ENCODE results near the gene ZDHHC3. TPM values are rescaled to one million over a fixed set of nuclear protein-coding genes. Genes with fewer than 3 reads are reported as not detected.
A peak's percentile ranks its signal among the peaks of the same experiment; 100 is the strongest.

The ZDHHC3 gene
- total RNA-seq, 1 donor from 2014 or later = 53.7 TPM

DNA sequence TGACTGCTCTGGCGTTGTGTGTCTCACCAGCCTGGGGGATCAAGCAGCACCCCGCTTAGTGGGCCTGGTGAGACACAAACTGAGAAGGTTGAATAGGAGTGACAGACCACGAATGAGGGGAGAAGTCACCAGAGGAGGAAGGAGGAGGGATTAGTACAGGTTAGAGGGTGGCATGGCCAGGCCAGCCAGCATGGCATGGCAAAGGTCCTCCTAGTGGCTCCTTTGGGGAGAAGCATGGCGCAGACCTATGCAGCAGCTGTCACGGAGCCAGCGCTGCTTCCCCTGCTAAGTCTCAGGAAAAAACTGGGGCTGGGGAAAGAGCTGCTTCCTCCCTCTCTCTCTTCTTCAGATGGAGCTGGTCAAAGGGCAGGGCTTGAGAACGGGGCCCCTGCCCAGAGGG lies 48.6 kb downstream of the ZDHHC3 start:
- DNase-seq (ENCODE audit: low spot score) = no peak

DNA sequence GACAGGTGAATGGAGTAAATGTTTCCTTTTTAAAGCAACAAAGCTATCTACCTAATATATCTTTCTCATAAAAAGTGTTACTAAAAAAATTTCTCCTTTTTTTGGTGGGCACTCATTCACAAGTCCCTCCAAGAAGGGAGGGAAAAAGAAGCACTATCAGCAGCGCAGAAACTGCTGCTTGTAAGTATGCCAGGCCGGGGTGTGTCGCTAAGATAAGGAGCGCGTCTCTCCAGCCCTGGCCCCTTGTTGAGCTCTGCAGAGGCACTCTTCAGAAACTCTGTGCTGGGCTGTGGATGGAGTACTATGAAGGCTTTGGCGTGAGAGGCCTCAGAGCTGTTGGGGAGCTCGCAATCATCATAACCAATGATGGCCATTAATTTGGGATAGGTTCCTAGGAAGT lies 49.1 kb downstream of the ZDHHC3 start:
- peak; percentile 72 for DNase-seq (ENCODE audit: low spot score)

DNA sequence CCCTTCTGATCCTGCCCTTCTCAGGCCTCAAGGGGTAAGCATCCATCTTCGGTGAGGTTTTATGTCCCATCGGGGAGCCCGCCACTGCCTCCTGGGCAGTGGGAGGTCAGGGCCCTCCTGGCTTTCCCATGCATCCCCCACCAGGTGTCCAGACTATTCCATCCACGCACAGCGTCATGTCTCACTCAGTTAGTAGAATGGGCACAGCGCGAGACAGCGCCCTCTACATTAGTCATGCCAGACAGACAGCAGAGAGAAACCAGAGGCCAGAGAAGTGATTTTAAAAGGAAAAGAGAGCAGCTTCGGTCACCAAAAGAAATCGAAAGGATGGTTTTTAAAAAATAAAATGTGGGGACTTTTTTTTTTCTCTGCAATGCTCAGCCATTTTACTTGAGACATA lies 49.8 kb downstream of the ZDHHC3 start:
- no peak for DNase-seq (ENCODE audit: low spot score)

DNA sequence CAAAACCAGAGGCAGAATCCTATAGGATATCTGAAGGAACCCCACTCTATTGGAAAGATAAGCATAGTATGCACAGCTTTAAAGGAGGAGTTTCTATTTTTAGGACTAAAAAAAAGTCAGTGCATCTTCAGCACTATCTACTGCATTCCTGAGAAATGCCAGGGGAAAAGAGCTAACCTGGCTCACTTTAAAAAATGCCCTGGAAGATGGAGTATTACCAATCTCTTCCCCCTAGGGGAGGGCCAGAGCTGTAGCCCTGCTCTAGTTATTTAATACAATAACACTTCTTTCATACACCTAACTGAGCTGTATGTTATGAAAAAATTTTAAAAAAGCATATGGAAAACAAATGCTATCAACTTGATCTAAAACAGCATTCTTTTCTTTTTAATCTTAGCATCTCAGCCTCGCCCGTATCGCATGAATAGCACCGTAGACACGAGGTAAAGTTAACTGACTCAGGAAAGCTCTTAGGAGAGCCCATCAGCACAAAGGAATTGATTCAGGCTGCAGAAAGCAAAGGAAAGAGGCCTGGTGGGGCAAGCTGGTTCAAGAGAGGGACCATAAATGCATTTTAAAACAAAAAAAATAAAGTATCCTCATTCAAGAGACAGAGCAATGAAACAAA lies 51.4 kb downstream of the ZDHHC3 start:
- DNase-seq (ENCODE audit: low spot score) = no peak

DNA sequence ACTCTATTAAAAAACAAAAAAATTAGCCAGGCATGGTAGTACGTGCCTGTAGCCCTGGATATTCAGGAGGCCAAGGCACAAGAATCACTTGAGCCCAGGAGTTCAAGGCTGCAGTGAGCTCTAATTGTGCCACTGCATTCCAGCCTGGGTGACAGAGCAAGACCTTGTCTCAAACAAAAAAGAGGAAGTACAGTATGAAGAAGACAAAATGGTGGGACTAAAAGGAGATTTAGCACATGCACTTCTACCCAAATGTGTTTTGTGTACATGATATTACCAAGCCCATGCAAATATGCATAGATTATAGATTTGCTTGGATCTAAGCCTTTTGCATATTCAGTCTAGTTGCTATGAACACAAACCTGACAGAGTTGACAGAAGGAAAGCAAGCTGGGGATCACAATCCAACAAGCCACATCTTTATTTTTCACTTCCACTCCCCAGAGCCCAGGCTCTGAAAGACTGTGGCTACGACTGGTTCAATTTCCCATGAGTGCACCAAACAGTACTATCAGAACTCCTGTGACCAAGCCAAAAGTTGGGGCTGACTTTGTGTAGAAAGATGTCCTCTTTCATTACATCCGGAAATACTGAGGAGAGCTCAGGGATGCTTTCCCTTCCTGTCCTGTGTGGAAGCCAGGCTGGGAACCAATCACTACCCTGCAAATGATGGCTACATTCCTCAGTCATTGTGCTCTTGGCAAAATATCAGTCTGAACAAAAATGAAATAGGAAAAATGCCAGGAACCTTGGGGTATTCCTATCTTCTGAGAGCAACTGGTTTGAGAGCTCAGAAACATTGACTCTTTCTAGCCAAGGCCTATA lies 52.1 kb downstream of the ZDHHC3 start:
- DNase-seq (ENCODE audit: low spot score) = peak; percentile 43

DNA sequence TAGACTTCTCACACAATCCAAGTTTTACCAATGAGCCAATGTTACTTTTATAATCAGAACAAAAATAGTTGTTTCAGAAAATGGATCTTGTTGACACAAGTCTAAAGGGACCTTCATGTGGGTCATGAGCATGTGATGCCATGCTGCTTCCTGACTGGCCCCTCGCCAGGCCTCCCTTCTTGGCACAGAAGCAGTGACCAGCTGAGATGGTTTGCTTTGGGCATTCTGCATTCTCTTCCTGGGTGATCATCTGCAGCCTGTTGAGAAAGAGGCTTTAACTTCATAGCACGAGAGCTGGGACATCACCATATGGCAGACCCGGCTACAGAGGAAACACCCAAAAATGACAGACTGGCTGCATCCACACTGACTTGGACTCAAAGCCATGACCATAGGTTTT lies 55.9 kb downstream of the ZDHHC3 start:
- no peak for DNase-seq (ENCODE audit: low spot score)

DNA sequence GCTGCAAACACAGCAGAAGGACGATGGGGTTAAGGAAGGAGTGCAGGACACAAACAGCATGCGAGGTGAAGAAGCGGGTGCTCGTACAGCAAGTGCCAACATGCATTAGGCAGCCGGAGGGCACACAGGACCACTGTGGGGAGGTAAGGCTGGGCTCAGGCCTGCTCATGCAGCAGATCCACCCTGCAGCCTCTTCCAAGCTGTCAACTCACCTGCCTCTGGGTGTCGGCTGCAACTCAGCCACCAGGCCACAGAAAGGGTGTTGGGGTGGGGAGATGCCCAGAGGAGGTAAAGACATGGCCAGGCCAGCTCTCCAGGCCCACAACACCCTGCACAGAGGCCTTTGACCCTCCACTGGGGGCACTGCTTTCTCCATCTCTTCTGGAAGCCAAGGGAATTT lies 57.4 kb downstream of the ZDHHC3 start:
- DNase-seq (ENCODE audit: low spot score) = no peak

DNA sequence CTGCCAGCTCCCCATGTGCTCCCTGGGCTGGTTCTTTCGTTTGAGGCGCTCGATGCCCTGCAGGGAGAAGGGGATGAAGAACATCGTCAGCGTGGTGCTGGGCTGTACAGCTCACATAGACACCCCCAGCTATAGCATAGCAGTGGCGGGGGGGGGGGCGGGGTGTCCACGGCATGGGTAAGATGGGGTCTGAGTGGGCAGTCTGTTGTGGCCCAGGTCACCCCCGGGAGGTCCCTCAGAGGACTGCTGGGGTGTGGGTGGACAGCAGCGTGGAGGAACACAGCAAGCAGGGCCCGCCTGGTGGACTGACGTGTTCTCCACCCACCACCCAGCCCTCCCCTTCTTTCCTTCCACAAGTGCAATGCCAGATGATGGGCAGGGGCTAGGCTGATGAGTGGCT lies 57.9 kb downstream of the ZDHHC3 start:
- no peak for DNase-seq (ENCODE audit: low spot score)

DNA sequence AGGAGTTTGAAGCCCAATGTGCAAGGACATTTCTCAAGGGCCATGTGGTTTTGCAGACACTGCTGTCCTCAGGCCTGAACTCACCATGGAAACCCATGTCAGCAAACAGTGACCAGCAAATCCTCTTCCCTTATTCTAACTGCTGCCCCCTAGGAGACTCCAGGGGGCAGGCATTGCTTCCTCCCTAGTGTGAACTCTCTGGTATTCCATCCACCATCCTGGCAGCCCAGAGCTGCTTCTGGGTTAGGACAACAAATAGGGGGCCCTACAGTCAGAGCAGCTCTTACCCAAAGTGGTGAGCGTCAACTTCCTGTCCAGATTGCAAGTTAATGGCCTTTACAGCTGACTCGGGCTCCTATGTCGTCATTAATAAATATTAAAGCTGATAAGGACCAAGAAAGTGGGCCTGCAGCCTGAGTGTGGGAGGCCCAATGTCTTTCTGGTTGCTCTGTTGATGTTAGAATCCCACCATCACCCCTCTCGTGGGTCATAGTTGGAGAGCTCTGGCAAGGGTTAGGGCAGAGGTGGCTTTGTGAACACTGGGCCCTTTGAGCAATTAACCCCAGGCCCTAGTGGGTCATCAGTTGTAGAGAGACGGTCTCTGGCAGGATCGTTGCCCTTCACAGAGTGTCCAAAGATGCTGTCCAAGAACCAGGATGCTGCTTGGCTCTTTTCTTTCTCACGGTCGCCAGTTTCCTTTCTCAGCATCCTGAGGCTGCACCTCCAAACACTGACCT lies 60.1 kb downstream of the ZDHHC3 start:
- no peak for DNase-seq (ENCODE audit: low spot score)

DNA sequence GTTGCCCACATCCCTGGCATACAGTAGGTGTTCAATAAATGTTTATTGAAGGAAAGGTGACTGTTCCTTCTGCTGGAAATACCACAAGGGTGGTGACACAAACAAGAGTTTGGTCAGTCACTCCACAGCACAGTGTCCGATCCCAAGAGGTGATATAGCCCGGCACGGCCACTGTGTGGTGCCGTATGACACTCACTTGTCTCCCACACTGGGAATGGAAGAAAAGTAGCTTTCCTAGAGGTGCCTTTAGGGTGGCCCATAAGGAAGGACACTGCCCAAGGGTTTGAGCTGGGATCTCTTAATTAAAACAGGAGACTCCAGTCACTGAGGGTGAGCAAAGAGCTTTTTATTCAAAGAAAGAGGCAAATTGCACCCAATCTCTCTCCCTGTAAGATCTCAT lies 61.0 kb downstream of the ZDHHC3 start:
- no peak for DNase-seq (ENCODE audit: low spot score)

DNA sequence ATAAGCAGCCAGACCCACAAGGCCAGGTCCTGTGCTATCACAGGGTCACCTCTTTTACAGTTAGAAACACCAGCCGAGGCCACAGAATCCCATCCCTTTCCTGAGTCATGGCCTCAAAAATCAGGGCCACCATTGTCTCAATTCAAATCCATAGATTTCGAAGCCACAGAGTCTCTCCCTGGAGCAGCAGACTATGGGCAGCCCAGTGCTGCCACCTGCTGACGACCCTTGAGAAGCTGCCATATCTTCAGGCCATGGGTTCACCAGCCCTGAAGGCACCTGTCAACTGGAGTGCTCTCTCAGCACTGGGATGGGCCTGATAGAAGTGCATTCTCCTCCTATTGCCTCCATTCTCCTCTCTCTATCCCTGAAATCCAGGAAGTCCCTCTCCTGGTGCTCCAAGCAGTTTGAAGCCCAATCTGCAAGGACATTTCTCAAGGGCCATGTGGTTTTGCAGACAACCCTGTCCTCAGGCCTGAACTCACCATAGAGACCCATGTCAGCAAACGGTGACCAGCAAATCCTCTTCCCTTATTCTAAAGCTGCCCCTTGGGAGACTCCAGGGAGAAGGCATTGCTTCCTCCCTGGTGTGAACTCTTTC lies 62.0 kb downstream of the ZDHHC3 start:
- peak; percentile 62 for DNase-seq (ENCODE audit: low spot score)

DNA sequence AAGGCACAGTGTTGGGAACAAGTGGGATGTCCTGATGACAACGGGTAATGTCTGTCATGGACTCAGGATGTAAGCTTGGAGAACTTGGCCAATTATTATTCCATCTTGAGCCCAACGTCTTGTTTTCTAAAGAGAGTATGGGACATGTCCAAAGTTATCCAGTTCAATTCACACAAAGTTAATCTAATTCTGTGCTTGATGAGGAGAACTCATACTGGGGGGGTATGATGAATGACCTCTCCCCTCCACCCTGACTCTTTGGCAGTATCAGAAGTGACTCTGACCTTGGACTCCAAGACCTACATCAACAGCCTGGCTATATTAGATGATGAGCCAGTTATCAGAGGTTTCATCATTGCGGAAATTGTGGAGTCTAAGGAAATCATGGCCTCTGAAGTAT lies 65.3 kb downstream of the ZDHHC3 start:
- DNase-seq (ENCODE audit: low spot score) = no peak

DNA sequence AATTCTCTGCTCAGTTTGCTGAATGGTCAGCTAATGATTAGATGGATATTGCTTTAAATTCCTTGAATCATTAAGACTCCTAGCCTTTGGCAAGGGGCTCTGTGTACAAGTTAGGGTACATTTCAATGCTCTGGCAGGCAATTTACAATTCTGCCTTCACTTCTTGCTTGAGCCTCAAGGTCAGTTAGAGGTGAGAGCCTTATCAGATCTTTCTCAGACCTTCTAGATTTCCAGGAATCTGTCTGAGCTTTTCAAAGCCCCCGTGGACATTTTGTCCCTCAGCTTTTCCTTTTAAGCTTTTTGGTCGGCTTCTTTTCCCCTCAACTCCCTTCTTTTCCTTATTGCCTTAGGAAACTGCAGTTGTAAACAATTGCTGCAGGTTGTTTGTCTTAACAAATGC lies 66.9 kb downstream of the ZDHHC3 start:
- no peak for DNase-seq (ENCODE audit: low spot score)

DNA sequence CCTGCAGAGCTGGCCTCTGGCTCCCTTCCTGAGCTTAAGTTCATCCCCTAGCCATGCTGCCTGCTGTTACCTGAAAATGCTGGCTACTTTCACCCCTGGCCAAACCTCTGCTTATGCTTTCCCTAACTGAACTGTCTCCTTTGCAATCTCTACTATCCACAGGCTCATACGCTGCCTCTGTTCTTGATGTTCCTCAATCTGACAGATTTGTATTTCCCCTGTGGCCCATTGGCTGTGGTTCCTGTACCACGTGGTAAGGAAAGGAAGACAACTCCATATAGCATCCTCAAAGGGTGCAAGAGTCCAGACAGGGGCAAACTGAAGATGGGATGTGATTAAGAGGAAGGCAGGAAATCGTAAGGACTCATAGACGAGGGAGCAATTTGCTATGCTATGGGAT lies 68.4 kb downstream of the ZDHHC3 start:
- DNase-seq (ENCODE audit: low spot score) = no peak

DNA sequence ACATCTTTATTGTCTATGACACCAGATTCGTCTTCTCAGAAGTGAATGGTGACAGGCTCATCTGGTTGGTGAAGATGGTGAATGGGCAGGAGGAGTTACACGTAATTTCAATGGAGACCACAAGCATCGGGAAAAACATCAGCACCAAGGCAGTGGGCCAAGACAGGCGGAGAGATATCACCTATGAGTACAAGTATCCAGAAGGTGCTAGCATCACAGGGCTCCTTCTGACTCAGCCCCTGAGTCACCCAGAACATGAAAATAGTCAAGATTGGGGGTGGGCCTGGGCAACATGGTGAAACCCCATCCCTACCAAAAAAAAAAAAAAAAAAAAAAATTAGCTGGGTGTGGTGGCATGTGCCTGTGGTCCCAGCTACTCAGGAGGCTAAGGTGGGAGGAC lies 69.0 kb downstream of the ZDHHC3 start:
- DNase-seq (ENCODE audit: low spot score) = no peak

DNA sequence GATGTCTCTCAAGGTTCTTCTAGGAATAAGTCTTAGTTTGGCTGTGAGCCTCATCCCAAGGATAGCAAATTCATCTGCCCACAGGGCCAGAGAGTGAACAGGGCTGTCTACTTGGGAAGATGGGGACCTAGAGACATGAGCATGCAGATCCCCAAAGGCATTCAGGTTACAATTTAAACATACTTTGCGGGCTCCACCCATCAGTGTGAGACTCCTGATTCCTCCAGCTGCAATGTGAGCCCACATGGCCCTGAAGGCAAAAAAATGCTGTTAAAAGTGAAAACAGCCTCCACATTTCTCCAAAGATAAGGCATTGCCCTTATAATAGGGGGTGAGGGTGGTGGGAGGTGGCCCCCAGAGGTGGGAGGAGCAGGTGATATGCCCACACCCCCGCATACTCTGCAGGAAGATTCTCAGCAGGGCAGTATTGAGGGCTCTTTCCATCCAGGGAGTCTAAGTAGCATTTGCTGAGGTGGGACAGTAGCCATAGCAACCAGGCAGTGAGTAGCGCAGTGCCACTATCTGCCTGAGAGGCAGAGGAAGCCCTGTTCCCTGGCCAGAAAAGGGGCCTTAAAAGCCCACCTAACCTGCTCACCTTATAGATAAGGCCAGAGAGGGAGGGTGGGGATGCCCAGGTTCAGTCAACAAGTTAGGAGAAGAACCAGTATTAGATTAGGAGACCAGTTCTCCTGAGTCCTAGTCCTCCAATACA lies 70.4 kb downstream of the ZDHHC3 start:
- no peak for DNase-seq (ENCODE audit: low spot score)

DNA sequence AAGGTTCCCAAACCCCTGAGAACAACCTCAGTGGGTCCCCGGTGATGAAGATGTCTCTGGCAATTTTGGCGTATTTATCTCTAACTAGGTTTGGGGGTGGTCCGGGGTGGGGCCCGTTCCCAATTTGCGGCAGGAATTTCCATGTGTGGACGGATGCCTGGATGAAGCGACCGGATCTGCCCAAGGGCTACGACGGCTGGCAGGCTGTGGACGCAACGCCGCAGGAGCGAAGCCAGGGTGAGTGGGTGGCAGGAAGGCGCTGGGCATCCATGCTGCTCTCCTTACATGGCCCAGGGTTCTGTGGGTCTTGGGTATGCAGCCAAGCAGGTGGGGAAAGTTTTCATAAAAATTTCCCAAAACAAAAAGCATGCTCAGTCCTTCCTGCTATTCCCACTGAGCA lies 72.2 kb downstream of the ZDHHC3 start:
- no peak for DNase-seq (ENCODE audit: low spot score)

DNA sequence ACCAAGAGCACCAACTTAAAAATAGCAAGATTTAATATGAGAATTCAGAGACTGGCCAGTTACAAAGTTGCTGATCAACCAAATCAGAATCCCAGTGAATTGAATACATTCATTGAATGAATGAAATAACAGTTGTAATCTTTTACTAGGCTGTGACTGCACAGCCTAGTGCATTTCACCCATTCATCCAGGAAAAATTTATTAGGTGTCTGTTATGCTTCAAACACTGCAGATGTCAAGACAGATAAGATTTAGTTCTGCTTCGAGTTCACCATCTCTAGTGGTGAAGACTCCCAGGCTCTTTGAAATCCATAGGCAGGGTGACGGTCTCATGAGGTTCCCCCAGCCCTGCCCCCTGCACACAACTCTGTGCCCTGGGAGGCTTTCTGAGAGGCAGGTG lies 72.7 kb downstream of the ZDHHC3 start:
- DNase-seq (ENCODE audit: low spot score) = no peak

DNA sequence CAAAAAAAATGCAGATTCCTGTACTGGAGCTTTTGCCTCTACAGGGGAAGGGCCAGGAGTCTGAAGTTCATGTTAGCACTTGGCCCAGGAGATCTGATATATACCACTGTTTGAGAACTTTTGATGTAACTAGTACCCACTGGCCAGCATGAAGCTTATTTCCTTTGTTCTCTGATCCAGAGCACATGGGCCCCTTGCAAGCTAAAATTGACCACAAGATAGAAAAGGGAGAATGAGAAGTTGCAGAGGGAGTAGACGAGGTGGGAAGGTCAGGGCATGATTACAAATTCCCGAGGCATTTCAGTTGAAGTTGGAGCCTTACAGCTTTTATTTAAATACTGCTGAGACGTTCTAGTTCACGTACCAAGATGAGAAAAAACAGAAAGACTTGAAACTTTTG lies 73.3 kb downstream of the ZDHHC3 start:
- DNase-seq (ENCODE audit: low spot score) = no peak

DNA sequence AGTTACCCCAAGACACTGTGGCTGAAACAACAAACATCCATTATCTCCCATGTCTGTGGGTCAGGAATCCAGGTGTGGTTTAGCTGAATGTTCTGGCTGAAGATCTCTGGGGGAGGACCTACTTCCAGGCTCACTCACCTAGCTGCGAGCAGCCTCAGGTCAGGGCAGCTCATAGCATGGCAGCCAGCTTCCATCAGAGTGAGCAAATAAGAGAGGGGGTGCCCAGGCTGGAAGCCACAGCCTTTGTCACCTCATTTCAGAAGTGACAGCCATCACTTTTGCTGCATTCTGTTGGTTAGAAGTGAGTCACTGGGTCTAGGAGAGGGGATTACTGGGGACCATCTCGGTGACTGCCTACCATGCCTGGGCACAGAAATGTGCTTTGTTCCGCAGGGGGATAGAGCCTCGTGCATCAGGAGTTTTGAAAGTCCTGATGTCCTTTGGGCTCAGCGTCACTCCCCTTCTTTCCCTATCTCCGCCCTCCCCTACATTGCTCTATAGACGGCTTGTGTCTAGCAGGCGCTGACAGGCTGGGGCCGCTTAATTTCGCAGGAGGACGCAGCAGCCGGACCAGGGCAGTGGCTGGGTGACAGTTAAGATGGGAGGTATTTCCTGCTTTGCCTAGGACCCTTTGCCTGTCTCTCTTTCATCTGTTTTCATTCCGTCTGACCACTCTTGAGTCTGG lies 76.1 kb downstream of the ZDHHC3 start:
- DNase-seq (ENCODE audit: low spot score) = no peak

DNA sequence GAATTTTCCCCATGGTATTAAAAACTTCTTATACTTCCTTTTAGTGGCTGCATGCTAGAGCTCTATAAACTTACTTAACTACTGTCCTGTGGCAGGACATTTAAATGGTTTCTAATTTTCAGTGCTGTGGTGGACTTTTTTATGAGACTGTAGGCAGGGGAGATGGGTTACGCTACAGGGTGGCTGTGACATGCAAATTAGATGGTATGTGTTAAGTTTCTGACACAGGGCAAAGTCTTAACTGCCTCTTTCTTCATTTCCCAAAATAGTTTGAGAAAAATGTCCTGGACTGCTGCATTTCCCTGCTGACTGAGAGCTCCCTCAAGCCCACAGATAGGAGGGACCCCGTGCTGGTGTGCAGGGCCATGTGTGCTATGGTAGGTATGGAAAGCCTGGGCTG lies 79.5 kb downstream of the ZDHHC3 start:
- no peak for DNase-seq (ENCODE audit: low spot score)

Data from umbilical cord (tissue), 2 donors.